ENCODE data around the gene UBE2G2.

The UBE2G2 gene

DNA sequence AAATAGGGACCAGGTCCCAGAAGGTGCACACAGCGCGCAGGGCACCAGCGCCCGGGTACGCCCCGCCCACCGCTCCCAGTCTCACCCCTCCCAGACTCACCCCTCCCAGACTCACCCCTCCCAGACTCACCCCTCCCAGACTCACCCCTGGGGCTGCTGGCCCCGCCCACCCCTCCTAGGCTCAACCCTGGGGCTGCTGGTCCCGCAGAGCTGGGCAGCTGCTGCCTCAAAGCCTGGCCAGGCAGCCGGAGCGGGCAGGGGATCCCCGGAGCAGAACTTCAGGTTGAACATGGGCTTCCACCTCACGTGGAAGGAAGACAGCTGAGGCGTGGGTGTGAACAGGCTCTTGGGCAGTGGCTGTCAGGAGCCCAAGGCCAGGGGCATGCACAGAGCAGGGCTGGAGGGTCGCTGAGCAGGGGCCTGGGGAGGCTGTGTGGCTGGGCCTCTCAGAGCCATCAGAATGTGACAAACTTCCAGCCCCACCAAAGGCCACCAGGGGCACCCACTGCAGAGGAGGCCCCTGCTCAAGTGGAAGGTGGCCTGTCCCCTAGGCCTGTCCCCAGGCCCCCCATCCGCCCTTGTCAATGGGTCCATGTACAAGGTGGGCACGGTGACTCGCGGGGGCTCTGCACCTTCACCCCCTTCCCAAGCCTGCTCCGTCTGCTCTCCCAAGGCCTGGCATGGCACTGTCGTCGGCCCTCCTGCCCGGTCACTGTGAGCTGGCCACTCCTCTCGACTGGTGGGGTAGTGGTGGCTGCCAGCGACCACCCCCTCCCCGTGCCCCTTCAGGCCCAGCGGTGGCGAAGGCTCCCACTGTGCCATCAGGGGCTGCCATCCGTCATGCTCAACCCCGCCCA lies 36.6 kb upstream of the UBE2G2 start:
- peak overlapping the region; percentile 82 for H4K8ac ChIP-seq (ENCODE audit: low read depth, low read length)
- H3K4me1 ChIP-seq (ENCODE audit: control insufficient read depth in 2 of 2, insufficient read depth in 1 of 2, low read depth in 1 of 2, low read length in 2 of 2) = no peaks in the 10 kb centered on the region
- WGBS, 2 donors (ENCODE audit: extremely low coverage in 2 of 2, insufficient read length in 2 of 2, insufficient replicate concordance in 1 of 2) = no CpG with 5 or more reads among the region's 30 CpGs
- H2BK120ac ChIP-seq (ENCODE audit: low read depth, low read length) = no peak overlapping the region
- no peak overlapping the region for H3K14ac ChIP-seq (ENCODE audit: low read length)
- H3K27ac ChIP-seq (replicated peaks; ENCODE audit: low read length) = no peak overlapping the region
- H3K4ac ChIP-seq (ENCODE audit: low read length) = no peak overlapping the region
- H3K4me3 ChIP-seq (ENCODE audit: low read length in 2 of 2) = no peak overlapping the region
- H2BK12ac ChIP-seq (ENCODE audit: low read length) = no peak overlapping the region
- no peak overlapping the region for H3K4me2 ChIP-seq (ENCODE audit: insufficient read depth, low read length, poor library complexity, severe bottlenecking)
- no peaks in the 10 kb centered on the region for H3K9me3 ChIP-seq (replicated peaks in 1 of 2; ENCODE audit: control insufficient read depth in 2 of 2, insufficient read depth in 1 of 2, low read depth in 1 of 2, low read length in 2 of 2)
- no peak for DNase-seq (ENCODE audit: low spot score)
- H2AFZ ChIP-seq (ENCODE audit: low read length) = no peak overlapping the region
- H3K9ac ChIP-seq (ENCODE audit: low read depth, low read length, poor library complexity) = no peak overlapping the region
- H2BK5ac ChIP-seq (ENCODE audit: low read length) = peak overlapping the region; percentile 66
- no peaks in the 10 kb centered on the region for H3K36me3 ChIP-seq (replicated peaks in 1 of 2; ENCODE audit: control insufficient read depth in 2 of 2, insufficient read depth in 2 of 2, low read length in 2 of 2)
- H3K79me1 ChIP-seq (ENCODE audit: low read depth, low read length) = peaks cover 4% of the 10 kb centered on the region
- peaks cover 0 to 6% (median 0%) of the 10 kb centered on the region in 3 experiments for H3K27me3 ChIP-seq (ENCODE audit: control insufficient read depth in 3 of 3, insufficient read depth in 3 of 3, low read depth in 1 of 3, low read length in 3 of 3)
- H2AK5ac ChIP-seq (ENCODE audit: low read depth, low read length) = peak overlapping the region; percentile 92
- no peak overlapping the region for H2BK15ac ChIP-seq (ENCODE audit: low read length)
- peak overlapping the region; percentile 85 for H3K18ac ChIP-seq (ENCODE audit: low read length)
- H4K91ac ChIP-seq (ENCODE audit: low read depth, low read length, poor library complexity) = peak overlapping the region; percentile 53
- H3K23ac ChIP-seq (ENCODE audit: low read depth, low read length, poor library complexity) = peak overlapping the region; percentile 65

DNA sequence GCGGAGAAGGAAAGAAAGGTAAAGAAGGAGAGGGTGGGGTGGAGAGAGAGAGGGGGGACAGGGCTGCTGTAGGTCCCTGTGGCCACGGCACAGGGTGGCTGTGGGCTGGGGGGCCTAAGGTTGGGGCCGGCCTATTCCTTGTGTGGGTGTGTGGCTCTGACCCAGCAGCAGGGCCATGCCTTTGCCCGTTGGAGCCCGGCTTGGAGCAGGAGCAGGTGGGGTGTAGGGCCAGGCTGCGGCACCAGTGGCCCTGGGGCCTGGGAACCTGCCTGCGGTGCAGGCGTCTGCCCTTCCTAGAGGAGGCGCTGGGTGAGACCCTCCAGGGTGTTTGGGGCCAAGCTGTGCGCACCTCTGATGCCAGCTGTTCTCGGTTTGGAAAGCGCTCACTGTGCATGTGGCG lies 35.9 kb upstream of the UBE2G2 start:
- H2BK120ac ChIP-seq (ENCODE audit: low read depth, low read length) = no peak overlapping the region
- H3K18ac ChIP-seq (ENCODE audit: low read length) = peak overlapping the region; percentile 44
- H2BK15ac ChIP-seq (ENCODE audit: low read length) = no peak overlapping the region
- no peak overlapping the region for H3K27ac ChIP-seq (replicated peaks; ENCODE audit: low read length)
- DNase-seq (ENCODE audit: low spot score) = no peak
- no peaks in the 10 kb centered on the region for H3K36me3 ChIP-seq (replicated peaks in 1 of 2; ENCODE audit: control insufficient read depth in 2 of 2, insufficient read depth in 2 of 2, low read length in 2 of 2)
- peak overlapping the region; percentile 73 for H3K23ac ChIP-seq (ENCODE audit: low read depth, low read length, poor library complexity)
- H3K27me3 ChIP-seq (ENCODE audit: control insufficient read depth in 3 of 3, insufficient read depth in 3 of 3, low read depth in 1 of 3, low read length in 3 of 3) = peaks cover 0 to 6% (median 0%) of the 10 kb centered on the region in 3 experiments
- no peak overlapping the region for H2AFZ ChIP-seq (ENCODE audit: low read length)
- H2BK12ac ChIP-seq (ENCODE audit: low read length) = peak overlapping the region; percentile 58
- H3K79me1 ChIP-seq (ENCODE audit: low read depth, low read length) = peaks cover 4% of the 10 kb centered on the region
- WGBS, 2 donors (ENCODE audit: extremely low coverage in 2 of 2, insufficient read length in 2 of 2, insufficient replicate concordance in 1 of 2) = no CpG with 5 or more reads among the region's 13 CpGs
- H4K91ac ChIP-seq (ENCODE audit: low read depth, low read length, poor library complexity) = peak overlapping the region; percentile 53
- peak overlapping the region; percentile 65 for H4K8ac ChIP-seq (ENCODE audit: low read depth, low read length)
- no peak overlapping the region for H2BK5ac ChIP-seq (ENCODE audit: low read length)
- H2AK5ac ChIP-seq (ENCODE audit: low read depth, low read length) = peak overlapping the region; percentile 84
- no peak overlapping the region for H3K9ac ChIP-seq (ENCODE audit: low read depth, low read length, poor library complexity)
- peak overlapping the region; percentile 56 for H3K14ac ChIP-seq (ENCODE audit: low read length)
- no peak overlapping the region for H3K4ac ChIP-seq (ENCODE audit: low read length)
- no peak overlapping the region for H3K4me2 ChIP-seq (ENCODE audit: insufficient read depth, low read length, poor library complexity, severe bottlenecking)
- no peak overlapping the region for H3K4me3 ChIP-seq (ENCODE audit: low read length in 2 of 2)
- H3K4me1 ChIP-seq (ENCODE audit: control insufficient read depth in 2 of 2, insufficient read depth in 1 of 2, low read depth in 1 of 2, low read length in 2 of 2) = no peaks in the 10 kb centered on the region
- H3K9me3 ChIP-seq (replicated peaks in 1 of 2; ENCODE audit: control insufficient read depth in 2 of 2, insufficient read depth in 1 of 2, low read depth in 1 of 2, low read length in 2 of 2) = no peaks in the 10 kb centered on the region

DNA sequence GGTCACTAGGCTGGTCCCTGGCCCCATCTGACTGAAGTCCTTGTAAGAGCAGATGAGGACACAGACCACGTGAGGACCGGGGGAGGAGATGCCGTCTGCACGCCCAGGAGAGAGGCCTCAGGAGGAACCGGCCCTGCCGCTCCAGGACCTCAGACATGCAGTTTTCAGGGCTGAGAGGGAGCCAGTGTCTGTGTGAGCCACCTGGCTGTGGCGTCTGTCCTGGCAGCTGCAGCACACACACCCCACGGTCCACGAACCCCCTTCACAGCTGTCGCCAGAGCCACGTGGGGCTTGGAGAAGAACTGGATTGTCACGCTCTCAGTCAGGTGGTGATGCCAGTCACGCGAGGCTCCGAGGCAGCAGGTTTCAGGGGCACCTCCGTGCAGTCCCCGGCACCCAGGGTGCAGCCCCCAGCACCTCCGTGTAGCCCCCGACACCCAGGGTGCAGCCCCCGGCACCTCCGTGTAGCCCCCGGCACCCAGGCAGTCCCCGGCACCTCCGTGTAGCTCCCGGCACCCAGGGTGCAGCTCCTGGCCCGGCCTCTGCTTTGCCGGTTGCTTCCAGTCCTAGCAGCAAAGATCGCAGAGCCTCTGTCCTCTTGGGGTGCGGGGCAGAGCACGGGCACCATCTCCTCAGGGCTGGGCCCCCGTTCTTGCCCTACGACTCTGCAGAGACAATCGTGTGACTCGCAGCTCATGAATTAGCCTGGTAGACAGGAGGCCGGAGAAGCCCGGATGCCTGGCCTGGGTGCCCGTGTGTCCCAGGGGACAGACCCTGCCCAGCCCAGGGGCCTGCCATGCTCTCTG lies 35.2 kb upstream of the UBE2G2 start:
- no peak overlapping the region for H2BK12ac ChIP-seq (ENCODE audit: low read length)
- H3K36me3 ChIP-seq (replicated peaks in 1 of 2; ENCODE audit: control insufficient read depth in 2 of 2, insufficient read depth in 2 of 2, low read length in 2 of 2) = no peaks in the 10 kb centered on the region
- H3K4me1 ChIP-seq (ENCODE audit: control insufficient read depth in 2 of 2, insufficient read depth in 1 of 2, low read depth in 1 of 2, low read length in 2 of 2) = no peaks in the 10 kb centered on the region
- peaks cover 0 to 6% (median 0%) of the 10 kb centered on the region in 3 experiments for H3K27me3 ChIP-seq (ENCODE audit: control insufficient read depth in 3 of 3, insufficient read depth in 3 of 3, low read depth in 1 of 3, low read length in 3 of 3)
- peak overlapping the region; percentile 73 for H3K23ac ChIP-seq (ENCODE audit: low read depth, low read length, poor library complexity)
- peak overlapping the region; percentile 44 for H3K18ac ChIP-seq (ENCODE audit: low read length)
- no peaks in the 10 kb centered on the region for H3K9me3 ChIP-seq (replicated peaks in 1 of 2; ENCODE audit: control insufficient read depth in 2 of 2, insufficient read depth in 1 of 2, low read depth in 1 of 2, low read length in 2 of 2)
- H2BK15ac ChIP-seq (ENCODE audit: low read length) = no peak overlapping the region
- no peak overlapping the region for H3K4me2 ChIP-seq (ENCODE audit: insufficient read depth, low read length, poor library complexity, severe bottlenecking)
- H3K4me3 ChIP-seq (ENCODE audit: low read length in 2 of 2) = no peak overlapping the region
- H3K79me1 ChIP-seq (ENCODE audit: low read depth, low read length) = peaks cover 4% of the 10 kb centered on the region
- H3K14ac ChIP-seq (ENCODE audit: low read length) = peak overlapping the region; percentile 31
- no CpG with 5 or more reads among the region's 37 CpGs for WGBS, 2 donors (ENCODE audit: extremely low coverage in 2 of 2, insufficient read length in 2 of 2, insufficient replicate concordance in 1 of 2)
- no peak overlapping the region for H4K91ac ChIP-seq (ENCODE audit: low read depth, low read length, poor library complexity)
- H2AFZ ChIP-seq (ENCODE audit: low read length) = peak overlapping the region; percentile 53
- H3K27ac ChIP-seq (replicated peaks; ENCODE audit: low read length) = no peak overlapping the region
- H2AK5ac ChIP-seq (ENCODE audit: low read depth, low read length) = peak overlapping the region; percentile 83
- H3K9ac ChIP-seq (ENCODE audit: low read depth, low read length, poor library complexity) = peak overlapping the region; percentile 30
- H4K8ac ChIP-seq (ENCODE audit: low read depth, low read length) = peak overlapping the region; percentile 86
- peak overlapping the region; percentile 39 for H2BK5ac ChIP-seq (ENCODE audit: low read length)
- H2BK120ac ChIP-seq (ENCODE audit: low read depth, low read length) = no peak overlapping the region
- H3K4ac ChIP-seq (ENCODE audit: low read length) = no peak overlapping the region
- no peak for DNase-seq (ENCODE audit: low spot score)

DNA sequence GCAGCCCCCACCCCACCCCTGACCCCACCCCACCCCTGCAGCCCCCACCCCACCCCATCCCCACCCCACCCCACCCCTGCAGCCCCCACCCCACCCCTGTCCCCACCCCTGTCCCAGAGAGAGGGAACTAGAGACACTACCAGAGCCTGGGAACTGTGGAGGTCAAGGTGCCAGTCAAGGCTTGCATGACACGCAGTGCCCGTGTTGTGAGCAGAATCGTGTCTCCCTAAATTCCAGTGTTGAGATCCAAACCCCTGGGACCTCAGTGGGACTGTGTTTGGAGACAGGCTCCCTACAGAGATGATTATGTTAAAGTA lies 34.7 kb upstream of the UBE2G2 start:
- Histone ChIP-seq H4K8ac (ENCODE audit: low read depth, low read length) (no peak overlapping the region), H3K23ac (ENCODE audit: low read depth, low read length, poor library complexity) (no peak overlapping the region)

More for the DNA sequence above, 34.7 kb upstream of the UBE2G2 start:
- H2BK120ac ChIP-seq (ENCODE audit: low read depth, low read length) = no peak overlapping the region
- no CpG with 5 or more reads among the region's 3 CpGs for WGBS, 2 donors (ENCODE audit: extremely low coverage in 2 of 2, insufficient read length in 2 of 2, insufficient replicate concordance in 1 of 2)
- no peaks in the 10 kb centered on the region for H3K36me3 ChIP-seq (replicated peaks in 1 of 2; ENCODE audit: control insufficient read depth in 2 of 2, insufficient read depth in 2 of 2, low read length in 2 of 2)
- peaks cover 0 to 2% (median 0%) of the 10 kb centered on the region in 3 experiments for H3K27me3 ChIP-seq (ENCODE audit: control insufficient read depth in 3 of 3, insufficient read depth in 3 of 3, low read depth in 1 of 3, low read length in 3 of 3)
- H2BK5ac ChIP-seq (ENCODE audit: low read length) = no peak overlapping the region
- no peak overlapping the region for H3K18ac ChIP-seq (ENCODE audit: low read length)
- no peak overlapping the region for H3K4me3 ChIP-seq (ENCODE audit: low read length in 2 of 2)
- H3K14ac ChIP-seq (ENCODE audit: low read length) = no peak overlapping the region
- H2AK5ac ChIP-seq (ENCODE audit: low read depth, low read length) = peak overlapping the region; percentile 83
- H2AFZ ChIP-seq (ENCODE audit: low read length) = peak overlapping the region; percentile 53
- H3K9me3 ChIP-seq (replicated peaks in 1 of 2; ENCODE audit: control insufficient read depth in 2 of 2, insufficient read depth in 1 of 2, low read depth in 1 of 2, low read length in 2 of 2) = no peaks in the 10 kb centered on the region
- H3K27ac ChIP-seq (replicated peaks; ENCODE audit: low read length) = no peak overlapping the region
- peaks cover 4% of the 10 kb centered on the region for H3K79me1 ChIP-seq (ENCODE audit: low read depth, low read length)
- H3K4me2 ChIP-seq (ENCODE audit: insufficient read depth, low read length, poor library complexity, severe bottlenecking) = no peak overlapping the region
- no peak overlapping the region for H4K91ac ChIP-seq (ENCODE audit: low read depth, low read length, poor library complexity)
- H3K4ac ChIP-seq (ENCODE audit: low read length) = no peak overlapping the region
- H3K4me1 ChIP-seq (ENCODE audit: control insufficient read depth in 2 of 2, insufficient read depth in 1 of 2, low read depth in 1 of 2, low read length in 2 of 2) = no peaks in the 10 kb centered on the region
- no peak overlapping the region for H3K9ac ChIP-seq (ENCODE audit: low read depth, low read length, poor library complexity)
- no peak for DNase-seq (ENCODE audit: low spot score)
- no peak overlapping the region for H2BK15ac ChIP-seq (ENCODE audit: low read length)
- H2BK12ac ChIP-seq (ENCODE audit: low read length) = no peak overlapping the region
